GM18511 (cell line): ENCODE data around the gene CAPN11.

Experiments used
- ATAC-seq: cut with Tn5 transposase; IDR thresholded peaks from one replicate; pipeline ENCODE4 v1.9.1; 2021; ENCODE audit warnings: mild to moderate bottlenecking, moderate library complexity; ENCODE audit not compliant: unreplicated experiment

CAPN11 gene

DNA sequence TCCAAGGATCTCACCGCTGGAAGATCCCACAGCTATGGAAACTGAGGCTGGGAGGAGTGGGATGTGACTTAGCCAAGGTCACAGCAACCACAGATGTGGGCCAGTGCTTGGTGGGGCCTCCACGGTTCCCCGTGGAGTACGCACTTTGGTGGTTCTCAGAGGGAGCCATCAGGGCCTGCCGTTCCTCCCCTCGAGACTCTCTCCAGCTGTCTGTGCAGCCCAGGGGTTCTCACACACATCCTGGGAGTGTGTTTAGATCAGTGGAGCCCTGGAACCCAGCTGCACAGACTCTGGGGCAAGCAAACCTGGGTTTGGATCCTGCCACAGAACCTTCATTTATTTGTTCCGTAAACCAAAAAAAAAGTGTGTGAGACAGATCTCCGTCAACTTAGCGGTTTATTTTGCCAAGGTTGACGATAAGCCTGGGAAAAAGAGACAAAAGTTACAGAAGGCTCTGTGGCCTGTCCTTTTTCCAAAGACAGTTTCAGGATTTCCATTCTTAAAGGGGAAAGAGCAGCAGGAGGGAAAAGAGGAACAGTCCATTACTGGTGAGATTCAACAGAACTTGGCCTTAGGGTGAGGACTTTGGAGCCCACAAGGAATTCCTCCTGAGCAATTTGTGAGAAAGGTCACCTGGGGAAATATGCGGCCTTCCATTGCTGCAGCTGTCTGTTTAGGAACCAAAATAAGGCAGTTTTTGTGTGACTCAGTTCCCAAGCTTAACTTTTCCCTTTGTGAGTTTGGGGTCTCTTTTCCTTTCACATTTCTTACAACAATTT lies 44.5 kb downstream of the CAPN11 start:
- ATAC-seq: no peak

DNA sequence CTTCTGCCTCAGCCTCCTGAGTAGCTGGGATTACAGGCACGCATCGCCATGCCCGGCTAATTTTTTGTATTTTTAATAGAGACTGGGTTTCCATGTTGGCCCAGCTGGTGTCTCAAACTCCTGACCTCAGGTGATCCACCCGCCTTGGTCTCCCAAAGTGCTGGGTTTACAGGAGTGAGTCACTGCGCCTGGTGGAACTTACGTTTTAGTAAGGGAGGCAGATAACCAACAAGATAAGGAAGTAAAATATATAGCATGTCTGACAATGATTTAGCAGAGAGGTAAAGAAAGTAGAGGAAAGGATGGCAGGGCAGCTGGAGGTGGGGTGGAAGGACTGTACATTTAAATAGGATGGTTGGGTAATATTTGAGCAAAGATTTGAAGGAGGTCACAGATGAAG lies 45.3 kb downstream of the CAPN11 start:
- ATAC-seq: no peak

DNA sequence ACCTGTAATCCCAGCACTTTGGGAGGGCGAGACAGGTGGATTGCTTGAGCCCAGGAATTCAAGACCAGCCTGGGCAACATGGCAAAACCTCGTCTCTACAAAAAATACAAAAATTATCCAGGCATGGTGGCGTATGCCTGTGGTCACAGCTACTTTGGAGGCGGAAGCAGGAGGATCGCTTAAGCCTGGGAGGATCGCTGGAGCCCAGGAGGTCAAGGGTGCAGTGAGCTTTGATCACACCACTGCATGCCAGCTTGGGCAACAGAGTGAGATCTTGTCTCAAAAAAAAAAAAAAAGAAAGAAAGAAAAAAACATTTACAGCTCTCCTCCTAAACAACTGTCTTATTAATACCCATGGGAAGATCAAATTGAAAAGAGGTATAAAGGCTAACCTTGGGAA lies 49.3 kb downstream of the CAPN11 start:
- ATAC-seq: no peak

DNA sequence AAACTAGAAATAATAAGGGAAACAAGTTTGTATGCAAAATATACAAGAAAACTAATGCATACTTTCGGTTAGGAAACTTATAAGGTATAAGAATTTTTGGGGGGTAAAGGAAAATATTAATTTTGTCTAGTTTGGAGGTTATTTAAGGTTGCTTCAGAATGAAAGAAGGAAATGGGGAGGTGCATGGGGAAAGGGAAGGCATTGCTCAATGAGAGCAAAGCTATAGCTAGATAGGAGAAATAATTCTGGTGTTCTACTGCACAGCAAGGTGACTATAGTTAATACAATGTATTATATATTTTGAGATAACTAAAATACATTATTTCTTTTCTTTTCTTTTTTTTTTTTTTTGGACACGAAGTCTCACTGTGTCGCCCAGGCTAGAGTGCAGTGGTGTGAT lies 52.7 kb downstream of the CAPN11 start:
- ATAC-seq: no peak

DNA sequence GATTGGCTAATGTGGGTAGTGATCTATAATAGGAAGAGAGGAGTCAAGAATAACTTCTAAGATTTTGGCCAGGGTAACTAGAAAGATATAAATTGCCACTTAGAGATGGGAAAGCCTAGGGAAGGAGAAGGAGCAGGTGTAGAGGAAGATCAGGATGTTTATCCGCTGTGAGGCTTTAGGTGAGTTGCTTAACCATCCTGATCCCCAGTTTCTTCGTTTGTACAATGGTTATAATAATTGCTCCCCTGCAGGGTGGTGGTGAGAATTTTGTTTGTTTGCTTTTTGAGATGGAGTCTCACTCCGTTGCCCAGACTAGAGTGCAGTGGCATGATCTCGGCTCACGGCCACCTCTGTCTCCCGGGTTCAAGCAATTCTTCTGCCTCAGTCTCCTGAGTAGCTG lies 55.7 kb downstream of the CAPN11 start:
- ATAC-seq: no peak

DNA sequence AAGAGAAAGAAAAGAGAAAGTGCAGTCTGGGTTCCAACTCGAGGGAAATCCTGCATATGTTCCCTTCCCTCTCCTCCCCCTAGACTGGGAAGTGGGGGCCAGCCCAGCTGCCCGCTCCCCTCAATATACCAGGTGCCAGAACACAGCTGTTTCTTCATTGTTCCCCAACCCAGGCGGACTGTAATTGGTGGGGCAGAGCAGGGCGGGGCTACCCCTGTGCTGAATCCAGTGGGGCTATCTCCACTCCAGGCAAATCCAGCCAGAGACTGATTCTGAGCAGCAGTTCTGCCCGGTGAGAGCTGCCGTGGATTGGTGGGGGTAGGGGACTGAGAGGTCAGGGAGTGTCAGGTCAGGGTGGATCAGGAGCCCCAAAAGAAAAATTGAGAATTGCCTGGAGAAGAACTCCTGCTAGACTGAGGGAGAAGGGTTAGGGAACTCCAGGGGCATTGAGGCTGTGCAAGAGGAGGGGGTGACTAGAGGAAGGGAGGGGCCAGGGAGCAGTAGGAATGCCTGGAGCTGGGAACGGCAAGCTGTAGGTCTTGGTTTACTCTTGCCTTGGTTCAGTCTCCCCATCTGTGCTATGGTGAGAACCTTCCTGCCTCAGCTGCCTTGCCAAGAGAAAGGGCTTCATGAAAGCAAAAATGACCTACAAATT lies 58.2 kb downstream of the CAPN11 start, which contains the start of gene MYMX:
MYMX (plus strand) TSS at position 250 of the 655 bp plus-strand sequence. CDS start 546 bp downstream, outside the sequence.
- no peak for ATAC-seq

DNA sequence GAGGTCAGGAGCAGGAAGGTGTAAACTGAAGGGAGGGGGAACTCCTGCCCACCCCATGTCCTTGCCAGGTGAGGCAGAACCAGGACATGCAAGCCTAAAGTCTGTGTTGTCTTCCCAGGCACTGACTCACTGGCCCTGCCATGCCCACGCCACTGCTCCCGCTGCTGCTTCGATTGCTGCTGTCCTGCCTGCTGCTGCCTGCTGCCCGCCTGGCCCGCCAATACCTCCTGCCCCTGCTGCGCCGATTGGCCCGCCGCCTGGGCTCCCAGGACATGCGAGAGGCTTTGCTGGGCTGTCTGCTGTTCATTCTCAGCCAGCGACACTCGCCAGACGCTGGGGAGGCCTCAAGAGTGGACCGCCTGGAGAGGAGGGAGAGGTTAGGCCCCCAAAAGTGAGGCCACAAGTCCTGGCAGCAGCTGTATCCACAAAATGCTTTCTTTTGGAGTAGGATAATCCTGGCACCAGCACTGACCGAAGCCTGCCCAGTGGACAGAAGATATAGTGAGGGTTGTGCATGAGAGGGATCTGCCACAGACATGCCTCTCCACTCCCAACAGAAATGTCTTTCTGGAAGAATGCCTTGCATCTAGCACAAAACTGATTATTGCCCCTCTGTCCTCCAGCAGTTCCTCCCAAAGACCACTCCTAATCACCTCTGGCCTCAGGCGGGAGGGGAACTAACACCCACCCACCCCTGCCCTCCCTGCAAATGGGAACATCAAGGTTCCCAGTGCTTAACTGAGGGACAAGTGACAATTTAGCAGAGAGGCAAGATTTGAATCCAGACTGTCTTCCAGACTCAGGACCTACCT lies 58.9 kb downstream of the CAPN11 start:
- ATAC-seq: no peak

DNA sequence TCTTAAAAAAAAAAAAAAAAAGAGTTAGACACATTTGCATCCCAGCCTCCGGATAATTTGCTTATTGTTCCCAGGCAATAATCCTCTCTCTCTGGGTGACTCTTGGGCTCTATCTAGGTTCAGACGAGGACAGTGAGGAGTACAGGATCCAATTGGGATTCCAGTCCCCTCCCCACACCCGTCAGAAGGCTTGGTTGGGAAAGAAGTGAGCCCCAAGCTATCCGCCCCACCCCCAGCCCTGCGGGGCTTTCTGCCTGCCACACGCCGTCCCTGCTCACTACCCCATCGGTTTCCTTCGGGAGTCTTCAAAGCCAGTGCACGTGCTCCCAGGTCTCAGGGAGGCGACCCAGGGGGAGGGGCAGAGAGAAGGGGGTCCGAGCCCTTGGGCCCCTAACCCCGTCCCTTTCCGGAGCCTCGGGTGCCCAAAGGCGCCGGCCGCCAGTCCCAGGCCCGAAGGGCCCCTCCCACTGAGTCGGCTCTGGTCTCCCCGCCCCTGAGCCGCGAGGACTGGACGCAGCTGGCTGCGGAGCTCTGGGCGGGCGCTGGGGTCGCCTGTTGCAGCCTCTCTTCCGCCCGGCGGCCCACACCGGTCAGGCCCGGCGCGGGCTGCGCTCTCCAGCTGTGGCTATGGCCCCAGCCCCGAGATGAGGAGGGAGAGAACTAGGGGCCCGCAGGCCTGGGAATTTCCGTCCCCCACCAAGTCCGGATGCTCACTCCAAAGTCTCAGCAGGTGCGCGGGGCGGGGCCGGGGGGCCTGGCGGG lies 60.6 kb downstream of the CAPN11 start:
- ATAC-seq: peak; percentile 49

DNA sequence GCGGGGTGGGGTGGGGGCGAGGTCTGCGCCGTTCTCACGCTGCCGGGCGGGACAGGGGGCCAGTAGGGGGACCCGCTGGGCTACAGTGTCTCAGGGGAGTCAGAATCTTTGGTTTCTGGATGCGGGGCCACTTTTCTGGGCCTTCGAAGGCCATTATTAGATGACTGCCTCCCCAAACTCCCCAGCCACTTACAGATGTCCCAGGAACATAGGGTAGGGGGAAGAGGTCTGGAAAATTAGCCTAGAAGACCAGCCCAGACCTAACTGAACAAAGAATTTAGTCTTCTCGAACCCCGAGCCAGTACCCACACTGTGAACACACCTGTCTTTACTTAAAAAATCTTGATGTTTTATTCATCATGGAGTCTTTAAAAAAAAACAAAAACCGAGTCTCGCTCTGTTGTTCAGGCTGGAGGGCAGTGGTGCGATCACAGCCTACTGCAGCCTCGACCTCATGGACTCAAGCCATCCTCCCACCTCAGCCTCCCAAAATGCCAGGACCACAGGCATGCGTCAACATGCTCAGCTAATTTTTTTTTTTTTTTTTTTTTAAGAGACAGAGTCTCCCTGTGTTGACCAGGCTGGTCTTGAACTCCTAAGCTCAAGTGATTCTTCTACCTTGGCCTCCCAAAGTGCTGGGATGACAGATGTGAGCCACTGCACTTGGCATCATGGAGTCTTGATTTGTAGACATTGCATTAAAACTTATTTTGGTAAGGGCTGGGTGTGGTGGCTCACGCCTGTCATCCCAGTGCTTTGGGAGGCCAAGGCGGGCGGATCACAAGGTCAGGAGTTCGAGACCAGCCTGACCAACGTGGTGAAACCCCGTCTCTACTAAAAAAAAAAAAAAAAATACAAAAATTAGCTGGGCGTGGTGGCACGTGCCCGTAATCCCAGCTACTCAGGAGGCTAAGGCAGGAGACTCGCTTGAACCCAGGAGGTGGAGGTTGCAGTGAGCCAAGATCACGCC lies 61.5 kb downstream of the CAPN11 start:
- no peak for ATAC-seq

DNA sequence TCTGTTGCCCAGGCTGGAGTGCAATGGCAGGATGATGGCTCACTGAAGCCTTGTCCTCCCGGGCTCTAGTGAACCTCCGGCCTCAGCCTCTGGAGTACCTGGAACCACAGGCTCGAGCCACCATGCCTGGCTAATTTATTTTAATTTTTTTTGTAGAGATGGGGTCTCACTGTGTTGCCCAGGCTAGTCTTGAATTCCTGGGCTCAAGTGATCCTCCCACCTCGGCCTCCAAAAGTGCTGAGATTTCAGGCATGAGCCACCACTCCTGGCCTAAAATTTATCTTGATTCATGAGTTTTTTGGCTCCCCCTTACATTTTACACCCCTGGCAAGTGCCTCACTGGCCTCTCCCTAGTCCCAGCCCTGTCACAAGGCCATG lies 62.3 kb downstream of the CAPN11 start:
- ATAC-seq: no peak

DNA sequence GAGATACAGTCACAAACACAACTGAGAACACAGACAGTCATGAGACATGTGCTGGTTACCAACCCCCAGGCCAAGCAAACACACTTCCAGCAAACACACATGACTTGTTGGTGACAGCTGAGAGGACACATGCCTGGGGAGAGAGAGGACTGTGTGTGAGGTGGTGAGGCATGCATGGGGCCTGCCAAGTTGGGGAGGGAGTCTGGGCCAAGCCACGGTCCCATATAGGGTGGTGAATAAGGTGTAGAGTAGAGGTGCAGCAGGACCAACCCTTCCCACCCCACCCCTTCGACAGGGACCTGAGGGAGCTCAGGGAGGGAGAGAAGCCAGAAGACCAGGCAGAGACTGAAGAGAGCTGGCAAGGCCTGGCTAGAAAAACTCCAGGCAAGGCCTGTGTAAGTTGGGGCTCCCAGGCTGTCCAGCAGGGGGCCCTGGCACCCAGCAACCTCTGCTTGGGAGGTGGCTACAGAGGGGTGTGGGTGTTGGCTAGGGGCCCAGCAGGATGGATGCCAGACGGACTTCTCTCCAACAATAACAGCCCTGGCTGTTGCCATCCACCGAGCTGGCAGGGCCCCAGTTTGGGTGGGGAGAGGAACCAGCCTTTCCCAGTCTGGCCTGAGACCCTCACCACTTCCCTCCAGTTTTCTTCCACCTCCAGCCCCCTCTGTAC lies 62.8 kb downstream of the CAPN11 start:
- peak; percentile 61 for ATAC-seq

DNA sequence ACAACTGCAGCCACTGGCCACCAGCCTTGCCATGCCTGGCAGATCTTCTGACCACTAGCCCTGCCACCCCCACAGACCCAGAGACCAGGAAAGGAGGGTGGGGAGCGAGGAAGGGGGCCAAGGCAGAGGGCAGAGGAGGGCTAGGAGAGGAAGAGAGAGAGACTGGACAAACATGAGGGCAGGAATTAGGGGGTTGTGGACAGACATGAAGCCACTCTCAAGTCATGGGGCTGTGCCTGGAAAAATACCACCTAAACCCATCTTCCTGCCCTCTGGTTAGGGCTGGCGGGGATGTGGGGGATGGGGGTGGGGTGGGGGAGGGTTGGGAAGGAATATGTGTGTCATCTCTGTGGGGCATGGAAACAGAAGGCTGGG lies 63.3 kb downstream of the CAPN11 start:
- ATAC-seq: no peak

DNA sequence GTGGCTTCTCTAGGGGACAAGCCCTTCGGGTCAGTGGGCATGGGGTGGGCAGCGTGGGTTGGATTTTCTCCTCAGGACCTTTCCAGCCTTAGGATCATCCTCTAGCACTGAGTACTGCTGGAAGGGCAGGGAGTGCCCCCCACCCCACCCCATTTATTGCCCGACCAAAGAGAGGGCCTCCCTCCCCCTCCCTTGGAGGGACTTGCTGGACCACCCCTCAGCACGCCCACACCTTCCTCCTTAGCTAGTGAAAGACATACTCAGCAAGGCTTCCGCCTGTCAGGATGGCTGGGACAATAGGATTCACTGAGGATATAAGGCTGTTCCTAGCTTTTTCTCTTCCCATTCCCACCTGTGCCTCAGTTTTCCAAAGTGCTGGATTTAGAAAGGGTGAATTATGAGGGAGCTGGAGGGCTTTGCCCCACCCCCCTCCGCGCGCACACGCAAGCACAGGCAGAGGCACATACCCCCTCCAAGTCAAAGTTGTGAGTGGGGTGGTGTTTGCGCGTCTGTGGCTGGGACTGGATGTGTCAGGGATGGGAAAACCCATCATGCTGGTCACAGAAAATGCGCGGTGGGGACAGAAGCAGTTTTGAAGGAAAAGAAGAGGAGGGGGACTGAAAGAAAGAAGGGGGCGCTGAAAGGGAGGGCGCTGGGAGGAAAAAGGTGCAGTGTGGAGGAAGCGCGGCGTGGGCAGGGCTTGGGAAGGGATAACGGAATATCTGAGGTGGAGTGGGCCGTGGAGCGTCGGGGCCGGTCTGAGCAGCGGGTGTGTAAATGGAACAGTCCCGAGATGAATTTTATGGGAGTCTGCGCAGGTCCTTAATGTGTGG lies 64.1 kb downstream of the CAPN11 start:
- no peak for ATAC-seq

DNA sequence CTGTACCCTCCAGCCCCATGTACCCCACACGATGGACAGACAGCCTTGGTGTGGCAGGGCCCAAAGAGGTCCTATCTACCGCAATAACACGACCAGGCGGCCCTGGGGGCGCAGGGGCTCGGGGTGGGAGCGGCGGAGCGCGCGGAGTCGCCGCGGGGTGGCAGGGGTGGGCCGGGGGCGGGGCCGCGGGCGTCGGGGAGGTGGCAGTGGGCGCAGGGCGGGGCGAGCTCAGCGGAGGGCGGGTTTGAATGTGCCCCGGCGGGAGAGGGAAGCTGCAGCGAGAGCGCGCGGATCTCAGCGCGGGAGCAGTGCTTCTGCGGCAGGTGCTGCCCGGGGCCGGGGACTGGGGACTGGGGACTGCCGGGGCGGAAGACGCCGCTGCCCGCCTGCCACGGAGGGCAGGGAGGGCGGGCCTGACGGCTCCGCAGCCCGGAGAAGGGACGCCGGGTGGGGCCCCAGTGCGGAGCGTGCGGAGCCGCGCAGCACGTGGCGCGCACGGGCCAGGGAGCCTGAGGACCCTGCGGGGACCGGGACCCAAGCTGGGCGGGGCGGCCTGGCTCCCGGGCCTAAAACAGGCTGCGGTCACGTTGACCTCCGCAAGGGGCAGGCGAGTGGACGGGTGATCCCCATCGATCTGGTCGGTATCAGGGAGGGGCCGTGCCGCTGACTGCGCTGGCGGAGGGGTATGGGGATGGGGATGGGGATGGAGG lies 64.9 kb downstream of the CAPN11 start, which contains the start of gene SLC29A1:
SLC29A1 (plus strand) TSS at position 277 of the 710 bp plus-strand sequence. CDS start 3,719 bp downstream, outside the sequence.
- ATAC-seq: peak; percentile 44

DNA sequence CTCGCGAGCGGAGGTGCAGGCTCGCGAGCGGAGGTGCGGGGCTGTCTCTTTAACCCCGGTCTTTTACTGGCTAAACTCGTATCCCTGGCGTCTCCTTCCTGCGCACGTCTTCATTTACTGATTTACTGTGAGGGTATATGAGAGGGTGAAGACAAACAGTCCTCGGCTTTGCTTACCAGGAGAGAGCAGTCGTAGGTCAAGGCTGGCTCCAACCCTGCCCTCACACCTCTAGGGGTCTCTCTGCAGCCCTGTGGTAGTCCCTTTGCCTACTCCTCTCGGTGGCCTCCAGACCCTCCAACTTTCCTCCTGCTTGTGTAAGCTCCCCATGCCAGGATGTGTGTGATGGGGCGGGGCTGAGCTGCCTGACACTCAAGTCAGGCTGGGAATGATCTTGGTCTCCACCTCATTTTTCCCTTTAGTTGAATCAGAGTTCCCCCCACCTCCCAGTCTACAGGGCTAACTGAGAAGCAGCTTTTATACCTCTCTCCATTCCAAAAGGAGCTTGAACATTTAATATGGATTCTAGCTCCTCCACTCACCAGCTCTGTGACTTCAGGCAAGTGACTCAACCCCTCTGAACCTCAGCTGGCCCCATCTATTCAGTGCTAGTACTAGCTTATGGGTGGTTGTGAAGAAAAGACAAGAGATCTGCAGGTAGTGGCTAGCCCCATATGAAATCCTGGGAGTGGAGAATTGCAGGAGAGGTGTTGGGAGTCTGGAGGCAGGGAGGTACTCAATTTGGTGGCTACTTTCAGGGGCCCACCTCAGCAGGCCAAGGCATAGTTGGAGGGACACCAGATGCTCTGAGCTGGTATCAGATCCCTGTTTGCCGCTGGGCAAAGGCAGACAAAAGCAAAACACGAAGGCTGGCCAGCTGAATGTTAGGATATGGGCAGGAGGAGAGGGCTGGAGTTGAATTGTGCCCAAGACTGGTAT lies 65.7 kb downstream of the CAPN11 start:
- peak; percentile 17 for ATAC-seq

DNA sequence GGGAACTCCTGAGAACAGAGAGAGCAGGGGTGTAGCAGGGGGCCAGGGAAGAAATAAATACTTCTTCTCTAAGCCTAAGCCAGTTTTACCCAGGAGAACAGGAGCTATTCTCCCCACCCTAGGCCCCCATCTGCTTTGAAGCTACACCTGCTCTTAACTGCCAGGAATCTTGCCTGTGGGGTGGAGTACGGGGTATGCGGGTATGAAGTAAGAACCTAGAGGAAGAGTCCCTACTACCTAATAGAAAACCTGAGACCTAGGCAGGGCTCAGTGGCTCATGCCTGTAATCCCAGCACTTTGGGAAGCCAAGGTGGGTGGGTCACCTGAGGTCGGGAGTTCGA lies 66.3 kb downstream of the CAPN11 start:
- no peak for ATAC-seq
